ENCODE measurements around the gene JAK1. TPM values are rescaled to one million over a fixed set of nuclear protein-coding genes. Genes with fewer than 3 reads are reported as not detected.

Gene JAK1
- total and polyA plus RNA-seq, 9 of the 15 experiments (the other 6 are each of a cell fraction or from before 2014, with no cell fraction given): 9.7 to 44.1 (median 42.5) TPM

DNA sequence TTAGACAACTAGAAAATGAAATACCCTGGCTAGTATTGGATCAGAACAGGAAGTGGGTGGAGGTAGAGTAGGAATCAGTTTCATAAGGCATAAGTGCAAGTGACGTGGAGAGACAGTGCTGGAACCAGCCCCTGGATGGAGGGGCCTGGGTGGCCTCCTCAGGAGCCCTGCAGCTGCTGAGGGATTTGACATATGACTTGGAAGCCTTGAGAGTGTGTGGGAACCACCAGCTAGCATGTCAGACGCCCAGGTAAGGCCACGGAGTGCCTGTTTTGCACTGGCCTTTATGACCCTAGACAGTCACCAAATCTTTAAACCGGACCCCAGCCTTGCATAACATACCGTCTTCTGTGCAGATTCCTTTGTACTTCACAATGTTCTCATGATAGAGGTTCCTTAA, 127.1 kb downstream of the JAK1 start:
- TF ChIP-seq ZNF436 (CRISPR knock-in tag; IDR thresholded peaks at IDR 0.05) (no peak), SAP30 (IDR thresholded peaks at IDR 0.05; ENCODE audit: borderline replicate concordance, insufficient read depth, low read depth, low read length, poor library complexity, severe bottlenecking) (no peak), ZNF764 (CRISPR knock-in tag; IDR thresholded peaks at IDR 0.05; ENCODE audit: low read depth) (no peak), PCBP2 (IDR thresholded peaks at IDR 0.05; ENCODE audit: low read depth, low read length, poor library complexity, severe bottlenecking) (no peak), HDAC2 (IDR thresholded peaks at IDR 0.05) (no peak), NFRKB (IDR thresholded peaks at IDR 0.05; ENCODE audit: low read depth) (no peak), PRMT5 (CRISPR knock-in tag; IDR thresholded peaks at IDR 0.05) (no peak)
- 93% methylated on average over 5 of the region's 5 CpGs for WGBS (ENCODE audit: insufficient coverage, low coverage, missing lambda C conversion rate)
- H3K36me3 ChIP-seq (ENCODE audit: control insufficient read depth, insufficient read depth, low read length): peaks cover 75% of the 10 kb centered on the region; the same call in 2 of the 3 replicates

More for the DNA sequence above, 127.1 kb downstream of the JAK1 start:
- CTCF ChIA-PET (ENCODE audit: low intra/inter-chr PET ratio): no interaction called here
- H2AFZ ChIP-seq (ENCODE audit: low read depth, low read length): no peak overlapping the region
- no peak overlapping the region for H3K27ac ChIP-seq (ENCODE audit: extremely low read depth, low read depth, low read length)
- no peaks in the 10 kb centered on the region for H4K20me1 ChIP-seq (replicated peaks; ENCODE audit: control insufficient read depth, insufficient read depth, low read length)
- no TSS peak for BruUV-seq (replicated peaks)
- H3K79me2 ChIP-seq (ENCODE audit: control insufficient read depth, insufficient read depth, low read length): no peaks in the 10 kb centered on the region
- POLR2A ChIA-PET: no interaction called here
- no peaks in the 10 kb centered on the region for H3K4me1 ChIP-seq (replicated peaks in 1 of 2; ENCODE audit: control insufficient read depth in 2 of 2, insufficient read depth in 2 of 2, low read length in 2 of 2)
- ATAC-seq (no peak), DNase-seq (ENCODE audit: extremely low read depth in 1 of 4, low spot score in 3 of 4) (no peak), FAIRE-seq (no peak)
- no peaks in the 10 kb centered on the region for H3K9me1 ChIP-seq (ENCODE audit: control insufficient read depth, insufficient read depth, low read length)
- no peak overlapping the region for H3K9ac ChIP-seq (ENCODE audit: insufficient read depth in 1 of 2, low read depth in 2 of 2, low read length in 2 of 2)
- H3K27me3 ChIP-seq (ENCODE audit: control insufficient read depth in 2 of 2, insufficient read depth in 2 of 2, low read length in 2 of 2): no peaks in the 10 kb centered on the region
- intact Hi-C loops (cut with micrococcal nuclease): loop anchor here (5.0 kb wide), 1 partner anchor 183 kb away; no protein-coding TSS in a partner anchor
- in situ Hi-C loops (cut with MboI): no loop called here
- no peak overlapping the region for H3K4me2 ChIP-seq (ENCODE audit: insufficient read depth, low read length)
- H3K9me3 ChIP-seq (replicated peaks; ENCODE audit: control insufficient read depth, insufficient read depth, low read depth, low read length): no peaks in the 10 kb centered on the region
- H3K4me3 ChIP-seq: no peak overlapping the region

Data from K562 (cell line).